GM12875 (cell line): Measurements from ENCODE around the gene PTCHD1.

Experiments used
- H3K4me3 ChIP-seq: one replicate; pipeline ENCODE4 v1.5.1; 2011; ENCODE audit warnings: low read depth, low read length, control low read depth
- CTCF ChIP-seq: IDR thresholded peaks from 2 replicates; pipeline ENCODE4 v1.5.1; 2011; ENCODE audit warnings: low read depth, mild to moderate bottlenecking, control low read depth, inconsistent platforms, low read length, moderate library complexity, borderline replicate concordance; ENCODE audit not compliant: insufficient read depth

PTCHD1 gene

GRCh38 chrX:23344904-23345271, 10.2 kb downstream of the PTCHD1 start:
- H3K4me3 ChIP-seq: no peak overlapping the region
- TF ChIP-seq CTCF: no peak

- no peak for TF ChIP-seq CTCF
- no peak overlapping the region for H3K4me3 ChIP-seq
Measured at GRCh38 chrX:23356189-23356588, 21.5 kb downstream of the PTCHD1 start.

GRCh38 chrX:23364416-23364815, 29.8 kb downstream of the PTCHD1 start:
- H3K4me3 ChIP-seq: no peak overlapping the region
- TF ChIP-seq CTCF: no peak

- no peak for TF ChIP-seq CTCF
Measured at GRCh38 chrX:23365541-23365940, 30.9 kb downstream of the PTCHD1 start.

GRCh38 chrX:23366914-23367313, 32.3 kb downstream of the PTCHD1 start:
- no peak overlapping the region for H3K4me3 ChIP-seq
- no peak for TF ChIP-seq CTCF

More at GRCh38 chrX:23365541-23365940, 30.9 kb downstream of the PTCHD1 start:
- no peak overlapping the region for H3K4me3 ChIP-seq

GRCh38 chrX:23369027-23369426, 34.4 kb downstream of the PTCHD1 start:
- H3K4me3 ChIP-seq: no peak overlapping the region
- no peak for TF ChIP-seq CTCF

GRCh38 chrX:23372220-23372902, 37.7 kb downstream of the PTCHD1 start:
- TF ChIP-seq CTCF: no peak
- H3K4me3 ChIP-seq: no peak overlapping the region
